Measurements from ENCODE around the gene SEMA6A. TPM values are rescaled to one million over a fixed set of nuclear protein-coding genes. Genes with fewer than 3 reads are reported as not detected.

Gene SEMA6A, protein sequence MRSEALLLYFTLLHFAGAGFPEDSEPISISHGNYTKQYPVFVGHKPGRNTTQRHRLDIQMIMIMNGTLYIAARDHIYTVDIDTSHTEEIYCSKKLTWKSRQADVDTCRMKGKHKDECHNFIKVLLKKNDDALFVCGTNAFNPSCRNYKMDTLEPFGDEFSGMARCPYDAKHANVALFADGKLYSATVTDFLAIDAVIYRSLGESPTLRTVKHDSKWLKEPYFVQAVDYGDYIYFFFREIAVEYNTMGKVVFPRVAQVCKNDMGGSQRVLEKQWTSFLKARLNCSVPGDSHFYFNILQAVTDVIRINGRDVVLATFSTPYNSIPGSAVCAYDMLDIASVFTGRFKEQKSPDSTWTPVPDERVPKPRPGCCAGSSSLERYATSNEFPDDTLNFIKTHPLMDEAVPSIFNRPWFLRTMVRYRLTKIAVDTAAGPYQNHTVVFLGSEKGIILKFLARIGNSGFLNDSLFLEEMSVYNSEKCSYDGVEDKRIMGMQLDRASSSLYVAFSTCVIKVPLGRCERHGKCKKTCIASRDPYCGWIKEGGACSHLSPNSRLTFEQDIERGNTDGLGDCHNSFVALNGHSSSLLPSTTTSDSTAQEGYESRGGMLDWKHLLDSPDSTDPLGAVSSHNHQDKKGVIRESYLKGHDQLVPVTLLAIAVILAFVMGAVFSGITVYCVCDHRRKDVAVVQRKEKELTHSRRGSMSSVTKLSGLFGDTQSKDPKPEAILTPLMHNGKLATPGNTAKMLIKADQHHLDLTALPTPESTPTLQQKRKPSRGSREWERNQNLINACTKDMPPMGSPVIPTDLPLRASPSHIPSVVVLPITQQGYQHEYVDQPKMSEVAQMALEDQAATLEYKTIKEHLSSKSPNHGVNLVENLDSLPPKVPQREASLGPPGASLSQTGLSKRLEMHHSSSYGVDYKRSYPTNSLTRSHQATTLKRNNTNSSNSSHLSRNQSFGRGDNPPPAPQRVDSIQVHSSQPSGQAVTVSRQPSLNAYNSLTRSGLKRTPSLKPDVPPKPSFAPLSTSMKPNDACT
- total RNA-seq (2016; rRNA removed; fragmentation: Illumina TruSeq; extraction: Trizol) (2.9 and 5.1 TPM in 2 replicates), polyA plus RNA-seq (2011; rRNA removed) (4.6 and 6.5 TPM in 2 replicates), polyA minus RNA-seq (2011; rRNA and poly(A)+ RNA removed; ENCODE audit: low replicate concordance) (0.14 and 17.4 TPM in 2 replicates), Bru-seq, nascent RNA (percentile 78 among the genes with signal in this experiment), BruChase-seq, experiment 1, labeled RNA remaining after a 6-hour chase (percentile 65 among the genes with signal in this experiment), BruChase-seq, experiment 2, labeled RNA remaining after a 2-hour chase (percentile 67 among the genes with signal in this experiment)
- total RNA-seq (2016; cell fraction: cytosol; rRNA removed; fragmentation: Illumina TruSeq; extraction: Trizol; ENCODE audit: low read depth): 2.5 and 3.1 TPM in 2 replicates
- total RNA-seq (2016; cell fraction: insoluble cytoplasmic fraction; rRNA removed; fragmentation: Illumina TruSeq; extraction: Trizol): 3.4 and 5.4 TPM in 2 replicates
- total RNA-seq (2016; cell fraction: membrane; rRNA removed; fragmentation: Illumina TruSeq; extraction: Trizol): 1.7 and 2.8 TPM in 2 replicates
- 21.0 and 23.5 TPM in 2 replicates for total RNA-seq (2016; cell fraction: nucleus; rRNA removed; fragmentation: Illumina TruSeq; extraction: Trizol)
- polyA plus RNA-seq (2011; cell fraction: cytosol; rRNA removed): 3.4 and 5.4 TPM in 2 replicates
- 11.1 and 19.1 TPM in 2 replicates for polyA plus RNA-seq (2011; cell fraction: nucleus; rRNA removed)
- polyA plus RNA-seq (2012): 3.4 and 4.0 TPM in 2 replicates
- 0.33 and 0.82 TPM in 2 replicates for polyA plus RNA-seq (2016; cell fraction: cytosol; fragmentation: Illumina TruSeq; extraction: Trizol; ENCODE audit: low read depth)
- polyA plus RNA-seq (2016; cell fraction: insoluble cytoplasmic fraction; fragmentation: Illumina TruSeq; extraction: Trizol; ENCODE audit: low read depth): 2.0 and 3.2 TPM in 2 replicates
- 0.60 and 0.90 TPM in 2 replicates for polyA plus RNA-seq (2016; cell fraction: membrane; fragmentation: Illumina TruSeq; extraction: Trizol; ENCODE audit: low read depth)
- polyA plus RNA-seq (2016; cell fraction: nucleus; fragmentation: Illumina TruSeq; extraction: Trizol; ENCODE audit: insufficient read depth, low read depth): 12.6 and 13.9 TPM in 2 replicates
- polyA minus RNA-seq (2011; cell fraction: cytosol; rRNA and poly(A)+ RNA removed): 8.4 and 16.5 TPM in 2 replicates
- polyA minus RNA-seq (2011; cell fraction: nucleus; rRNA and poly(A)+ RNA removed): 49.6 and 67.6 TPM in 2 replicates
- long read RNA-seq, experiment 1, full-length matches to known transcripts: 1 of 5 reads
- long read RNA-seq, experiment 1, partial matches to known transcripts: 0 of 5 reads
- long read RNA-seq, experiment 1, other reads (novel, unspliced or antisense): 4 of 5 reads
- long read RNA-seq, experiment 2, partial matches to known transcripts: 3 of 14 reads
- long read RNA-seq, experiment 2, other reads (novel, unspliced or antisense): 11 of 14 reads

DNA sequence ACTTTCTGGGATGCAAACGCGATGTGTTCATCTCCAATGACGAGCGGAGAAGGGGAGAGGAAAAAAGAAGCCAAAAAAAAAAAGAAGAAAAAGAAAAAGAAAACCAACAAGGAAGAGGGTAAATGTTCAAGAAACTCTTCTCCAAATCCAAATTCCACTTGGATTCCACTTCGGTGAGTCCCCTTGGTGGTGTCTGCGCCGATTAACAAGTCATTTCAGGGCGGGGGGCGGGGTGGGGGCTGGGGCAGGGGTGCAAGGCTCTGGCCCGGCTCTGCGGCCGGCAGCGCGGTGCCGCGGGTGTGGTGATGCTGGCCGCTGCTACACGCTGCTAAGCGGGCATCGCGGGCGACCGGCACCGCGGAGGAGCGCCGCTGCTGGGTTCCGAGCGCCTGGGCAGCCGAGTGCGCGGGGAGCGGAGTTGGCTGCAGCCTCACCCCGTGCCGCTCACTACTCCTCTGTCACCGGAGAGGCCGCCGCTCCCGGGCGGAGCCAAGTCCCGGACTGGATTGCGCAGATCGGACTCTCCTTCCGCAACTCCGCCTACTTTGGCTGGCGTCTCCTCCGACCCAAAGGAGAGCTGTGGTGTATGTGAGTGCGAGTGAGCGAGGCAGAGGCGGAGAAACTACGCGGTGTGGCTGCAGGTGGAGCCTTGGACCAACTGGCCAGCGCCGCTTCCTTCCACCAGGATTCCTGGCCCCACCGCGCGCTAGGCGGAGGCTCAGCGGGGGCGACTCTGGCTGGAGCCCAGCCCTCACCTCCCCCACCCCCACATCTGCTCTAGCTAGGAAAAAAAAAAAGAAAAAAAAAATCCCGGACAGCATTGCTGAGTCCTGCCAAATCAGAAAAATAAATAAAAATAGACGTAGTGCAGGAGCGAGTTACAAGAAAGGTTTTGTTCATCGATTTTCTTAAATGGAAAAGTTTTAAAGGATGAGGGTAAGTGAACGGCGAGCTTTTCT, at the start of gene SEMA6A:
SEMA6A (minus strand) TSS at position 457 of the 959 bp plus-strand sequence. CDS start 69,879 bp downstream, outside the sequence.
- CTCF ChIA-PET (ENCODE audit: low intra/inter-chr PET ratio, low total read pairs): interaction anchor here (2.8 kb wide), 1 partner anchor 373 kb away, joined by 17 read pairs; no protein-coding TSS in a partner anchor
- no peaks in the 10 kb centered on the region for H3K36me3 ChIP-seq (replicated peaks in 1 of 2; ENCODE audit: control insufficient read depth in 1 of 2, insufficient read depth in 2 of 2, low read length in 2 of 2)
- H3K4me2 ChIP-seq (ENCODE audit: low read depth, low read length): peak within 1 kb of the TSS; percentile 70
- FAIRE-seq (no peak), ATAC-seq (peak; percentile 68), DNase-seq (ENCODE audit: low spot score) (peak; percentile 61)
- peaks cover 45% of the 10 kb centered on the region for H3K79me2 ChIP-seq (ENCODE audit: insufficient read depth, low read length)
- WGBS (ENCODE audit: low lambda C conversion rate): 75% methylated on average over 54 of the region's 66 CpGs
- H4K20me1 ChIP-seq (ENCODE audit: insufficient read depth, low read length): no peaks in the 10 kb centered on the region
- H2AFZ ChIP-seq (ENCODE audit: low read length): no peak within 1 kb of the TSS
- no peaks in the 10 kb centered on the region for H3K9me3 ChIP-seq (ENCODE audit: low read length)
- POLR2A ChIA-PET: no interaction called here
- peaks cover 1 to 9% of the 10 kb centered on the region in 2 experiments; a peak in 1 of 5 replicates for H3K27me3 ChIP-seq (ENCODE audit: control insufficient read depth in 1 of 2, insufficient read depth in 2 of 2, low read length in 2 of 2)
- intact Hi-C loops (cut with micrococcal nuclease; ENCODE audit: unreplicated experiment): loop anchor here (5.0 to 10.0 kb wide), 4 partner anchors 37 to 437 kb away; no protein-coding TSS in a partner anchor
- H3K27ac ChIP-seq (ENCODE audit: extremely low read length, insufficient read depth, low read length): peak within 1 kb of the TSS; percentile 62
- peak within 1 kb of the TSS; percentile 58 to 75 (median 63); a peak in 5 of 6 replicates for H3K4me3 ChIP-seq (replicated peaks in 1 of 3; ENCODE audit: insufficient read depth in 1 of 3, low read depth in 2 of 3, low read length in 3 of 3)
- in situ Hi-C loops (cut with HindIII; ENCODE audit: extremely low pct_ligation_motif_present, low pct_unique_long_range_greater_than_20kb): loop anchor here (5.0 kb wide), 2 partner anchors 288 to 368 kb away; no protein-coding TSS in a partner anchor
- H3K4me1 ChIP-seq (ENCODE audit: insufficient read depth, low read length): peaks cover 41% of the 10 kb centered on the region
- BruUV-seq (replicated peaks): no TSS peak
- peak within 1 kb of the TSS; percentile 71 for H3K9ac ChIP-seq (ENCODE audit: insufficient read depth, low read depth, low read length)
- no peak for TF ChIP-seq MAZ (IDR thresholded peaks at IDR 0.05; ENCODE audit: borderline replicate concordance, low read depth, low read length)
- peak; percentile 58; the same call in 1 of the 2 replicates for TF ChIP-seq MAZ (CRISPR knock-in tag; IDR thresholded peaks at IDR 0.05; ENCODE audit: low read depth)
- TF ChIP-seq EED (CRISPR knock-in tag; IDR thresholded peaks at IDR 0.05): 0 out of 2 replicates have a peak, but pooled peaks have one; percentile 32
- TF ChIP-seq ERF (CRISPR knock-in tag; IDR thresholded peaks at IDR 0.05): peak; percentile 56
- TF ChIP-seq POLR2A (IDR thresholded peaks at IDR 0.05; ENCODE audit: insufficient read depth in 1 of 2, low read depth in 2 of 2, low read length in 2 of 2): peak; percentile 44 to 63; a peak in 3 of 4 replicates
- TF ChIP-seq ZNF292 (CRISPR knock-in tag; IDR thresholded peaks at IDR 0.05; ENCODE audit: borderline replicate concordance, low read depth): peak; percentile 85
- TF ChIP-seq HNRNPK (IDR thresholded peaks at IDR 0.05; ENCODE audit: low read depth, low read length, poor library complexity, severe bottlenecking): peak; percentile 21
- peak; percentile 79; the same call in 1 of the 2 replicates for TF ChIP-seq ZBTB25 (CRISPR knock-in tag; IDR thresholded peaks at IDR 0.05)
- peak; percentile 61 for TF ChIP-seq ZMYM4 (CRISPR knock-in tag; IDR thresholded peaks at IDR 0.05)
- TF ChIP-seq, protein P1, sequence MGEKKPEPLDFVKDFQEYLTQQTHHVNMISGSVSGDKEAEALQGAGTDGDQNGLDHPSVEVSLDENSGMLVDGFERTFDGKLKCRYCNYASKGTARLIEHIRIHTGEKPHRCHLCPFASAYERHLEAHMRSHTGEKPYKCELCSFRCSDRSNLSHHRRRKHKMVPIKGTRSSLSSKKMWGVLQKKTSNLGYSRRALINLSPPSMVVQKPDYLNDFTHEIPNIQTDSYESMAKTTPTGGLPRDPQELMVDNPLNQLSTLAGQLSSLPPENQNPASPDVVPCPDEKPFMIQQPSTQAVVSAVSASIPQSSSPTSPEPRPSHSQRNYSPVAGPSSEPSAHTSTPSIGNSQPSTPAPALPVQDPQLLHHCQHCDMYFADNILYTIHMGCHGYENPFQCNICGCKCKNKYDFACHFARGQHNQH (CRISPR knock-in tag; IDR thresholded peaks at IDR 0.05): peak; percentile 19; the same call in 1 of the 2 replicates

Data from HepG2 (cell line).